AG04450 (cell line): ENCODE measurements around the gene XRCC2. TPM values are rescaled to one million over a fixed set of nuclear protein-coding genes. Genes with fewer than 3 reads are reported as not detected.
"Not testable (repeated sequence)": the region's sequence is repeated elsewhere in the genome, so short reads cannot be mapped to it uniquely, and the experiment has no call there.

Experiments
- CTCF ChIA-PET: fragments of 300-600, 350-600 bp; formaldehyde crosslinking; extraction: SDS; loops from one replicate; lab custom pipeline; 2022; ENCODE audit warnings: antibody characterized with exemption, inconsistent platforms; lab: Charles Lee
- POLR2A ChIA-PET: fragments of 350-600 bp; formaldehyde crosslinking; extraction: SDS; loops from one replicate; lab custom pipeline; 2021; ENCODE audit warnings: antibody characterized with exemption, inconsistent platforms; lab: Yijun Ruan, JAX
- DNase-seq: peaks from one replicate; pipeline ENCODE4 v3.0.0-alpha.2; 2011; ENCODE audit warnings: low read depth, low spot score
- H3K27ac ChIP-seq: one replicate; pipeline ENCODE4 v1.5.1; 2012; ENCODE audit warnings: low read depth, low read length, control low read depth
- H3K27me3 ChIP-seq: one replicate; pipeline ENCODE4 v1.6.0; 2012; ENCODE audit warnings: low read length; ENCODE audit not compliant: control insufficient read depth, insufficient read depth
- H3K4me3 ChIP-seq: 2 replicates; pipeline ENCODE4 v1.5.1; 2011; ENCODE audit warnings: mild to moderate bottlenecking, low read depth, low read length, control low read depth
- H3K9me3 ChIP-seq: 2 replicates; pipeline ENCODE4 v1.5.1; 2012; ENCODE audit warnings: low read length; ENCODE audit not compliant: control insufficient read depth, insufficient read depth
- CTCF ChIP-seq: IDR thresholded peaks from 2 replicates; pipeline ENCODE4 v1.5.1; 2011; ENCODE audit warnings: low read depth, low read length, control low read depth, inconsistent platforms
- polyA plus RNA-seq: library from polyadenylated mRNA; depleted of rRNA; stranded (reverse); fragments of >200 nt; gene quantifications from 2 replicates; pipeline ENCODE4 v1.2.3, GENCODE V29; 2011

XRCC2 gene
- polyA plus RNA-seq, 1 experiment, result 1.3 TPM

- DNase-seq, result no peak
- H3K27me3 ChIP-seq, result no peaks in the 10 kb centered on the region
- POLR2A ChIA-PET, result no interaction called here
- H3K9me3 ChIP-seq, result no peaks in the 10 kb centered on the region
- H3K27ac ChIP-seq, result no peak overlapping the region
- H3K4me3 ChIP-seq, result no peak overlapping the region
- TF ChIP-seq CTCF, result no peak
- CTCF ChIA-PET, result no interaction called here
These were observed 21.0 kb downstream of the XRCC2 start for GRCh38 chr7:152654971-152655370.

- ChIA-PET POLR2A (no interaction called here), CTCF (interaction anchor here (0.5 kb wide), 1 partner anchor 246 kb away, joined by 3 read pairs; no protein-coding TSS in a partner anchor)
- no peak for TF ChIP-seq CTCF
- Histone ChIP-seq H3K27me3 (no peaks in the 10 kb centered on the region), H3K27ac (no peak overlapping the region), H3K4me3 (no peak overlapping the region), H3K9me3 (no peaks in the 10 kb centered on the region)
- no peak for DNase-seq
These were observed 26.7 kb downstream of the XRCC2 start for GRCh38 chr7:152649220-152649619.

- CTCF ChIA-PET, result no interaction called here
- Histone ChIP-seq H3K4me3 (no peak overlapping the region), H3K27ac (no peak overlapping the region), H3K27me3 (no peaks in the 10 kb centered on the region), H3K9me3 (no peaks in the 10 kb centered on the region)
- TF ChIP-seq CTCF, result no peak
- POLR2A ChIA-PET, result no interaction called here
- no peak for DNase-seq
These were observed 28.9 kb downstream of the XRCC2 start for GRCh38 chr7:152647009-152647408.

- H3K27ac ChIP-seq, H3K4me3 ChIP-seq, H3K27me3 ChIP-seq, DNase-seq, CTCF ChIA-PET, H3K9me3 ChIP-seq, POLR2A ChIA-PET: not testable (repeated sequence)
These were observed 29.4 kb downstream of the XRCC2 start for GRCh38 chr7:152646579-152646978.

- no peak for DNase-seq
- no peak overlapping the region for H3K4me3 ChIP-seq
- H3K27ac ChIP-seq, result no peak overlapping the region
- ChIA-PET POLR2A (no interaction called here), CTCF (no interaction called here)
- no peaks in the 10 kb centered on the region for H3K9me3 ChIP-seq
- no peak for TF ChIP-seq CTCF
- no peaks in the 10 kb centered on the region for H3K27me3 ChIP-seq
These were observed 31.9 kb downstream of the XRCC2 start for GRCh38 chr7:152643979-152644559.
